ENCODE measurements around the gene OR5H1. TPM values are rescaled to one million over a fixed set of nuclear protein-coding genes. Genes with fewer than 3 reads are reported as not detected.
"Not testable (repeated sequence)": the region's sequence is repeated elsewhere in the genome, so short reads cannot be mapped to it uniquely, and the experiment has no call there.

The OR5H1 gene
- total and polyA plus RNA-seq, 4 experiments from 2014 or later: not detected

- POLR2A ChIA-PET (ENCODE audit: partially characterized antibody); H3K27ac ChIP-seq (ENCODE audit: low read depth, low read length); H3K4me1 Mint-ChIP-seq; DNase-seq; intact Hi-C loops (cut with micrococcal nuclease); H3K27me3 Mint-ChIP-seq; H3K27ac Mint-ChIP-seq; H3K4me1 ChIP-seq (ENCODE audit: insufficient read depth, low read length); H3K4me3 Mint-ChIP-seq; H3K36me3 Mint-ChIP-seq; H3K27me3 ChIP-seq (ENCODE audit: insufficient read depth, low read length); H3K9me3 Mint-ChIP-seq; CTCF ChIA-PET (ENCODE audit: partially characterized antibody); H3K9me3 ChIP-seq (ENCODE audit: control insufficient read depth in 1 of 2, low read length in 2 of 2); H3K36me3 ChIP-seq (ENCODE audit: insufficient read depth, low read length); H3K4me3 ChIP-seq (ENCODE audit: low read length in 2 of 2): not testable (repeated sequence)
Measured at GRCh38 chr3:98149456-98149855, 18.9 kb downstream of the OR5H1 start.

DNA sequence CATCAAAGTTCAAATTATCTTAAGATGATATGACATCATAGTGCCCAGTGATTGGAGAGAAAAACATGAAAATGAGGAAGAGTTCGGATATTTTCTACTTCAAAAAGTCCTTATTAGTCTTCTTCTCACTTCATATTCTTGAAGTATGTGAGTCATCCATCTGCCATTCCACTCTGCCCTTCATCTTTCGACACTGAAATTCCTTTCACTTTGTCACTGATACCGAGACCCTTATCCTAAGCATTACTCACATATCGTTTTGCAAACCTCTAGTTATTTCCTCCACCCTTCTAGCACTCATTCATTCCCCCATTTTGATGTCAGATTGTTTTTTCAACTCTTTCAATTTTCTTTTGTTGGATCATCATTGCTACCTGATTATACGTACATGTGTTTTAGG lies 20.7 kb downstream of the OR5H1 start:
- H3K27ac Mint-ChIP-seq: no peak overlapping the region
- Histone ChIP-seq H3K9me3 (ENCODE audit: control insufficient read depth in 1 of 2, low read length in 2 of 2) (no peaks in the 10 kb centered on the region), H3K27me3 (ENCODE audit: insufficient read depth, low read length) (no peaks in the 10 kb centered on the region), H3K36me3 (ENCODE audit: insufficient read depth, low read length) (no peaks in the 10 kb centered on the region), H3K4me3 (ENCODE audit: low read length in 2 of 2) (no peak overlapping the region), H3K27ac (ENCODE audit: low read depth, low read length) (no peak overlapping the region), H3K4me1 (ENCODE audit: insufficient read depth, low read length) (no peaks in the 10 kb centered on the region)
- ChIA-PET POLR2A (ENCODE audit: partially characterized antibody) (no interaction called here), CTCF (ENCODE audit: partially characterized antibody) (no interaction called here)
- intact Hi-C loops (cut with micrococcal nuclease): no loop called here
- peaks cover 0 to 6% of the 10 kb centered on the region in 2 donors for H3K27me3 Mint-ChIP-seq
- H3K9me3 Mint-ChIP-seq: peaks cover 0 to 2% (median 0%) of the 10 kb centered on the region in 8 donors
- no peaks in the 10 kb centered on the region for H3K4me1 Mint-ChIP-seq
- H3K36me3 Mint-ChIP-seq: no peaks in the 10 kb centered on the region
- no peak overlapping the region for H3K4me3 Mint-ChIP-seq
- DNase-seq: no peak

DNA sequence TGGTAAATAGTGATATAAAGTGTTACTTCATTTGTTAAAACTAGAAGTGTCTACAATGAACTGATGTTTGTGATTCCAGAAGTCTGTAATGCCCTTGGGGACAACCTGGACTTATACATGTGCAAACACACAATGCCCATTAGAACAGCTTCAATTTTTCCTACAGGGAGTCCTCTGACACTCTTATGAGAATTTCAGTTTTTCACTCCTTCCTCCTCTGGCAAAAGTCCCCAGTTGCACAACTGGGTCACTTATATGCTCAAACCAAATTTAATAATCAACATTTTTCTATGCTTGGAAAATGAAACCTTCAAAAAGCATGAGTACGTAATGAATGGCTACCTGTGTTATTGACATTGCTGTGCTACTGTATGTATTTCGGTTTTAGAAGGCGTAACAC lies 35.9 kb downstream of the OR5H1 start, which contains the start of gene OR5H15:
Gene OR5H15 (plus strand): TSS at position 301 of the 400 bp plus-strand sequence. CDS start 2,004 bp downstream, outside the sequence.
- Histone ChIP-seq H3K4me3 (ENCODE audit: low read length in 2 of 2) (no peak within 1 kb of the TSS), H3K27me3 (ENCODE audit: insufficient read depth, low read length) (no peaks in the 10 kb centered on the region), H3K4me1 (ENCODE audit: insufficient read depth, low read length) (no peaks in the 10 kb centered on the region), H3K36me3 (ENCODE audit: insufficient read depth, low read length) (no peaks in the 10 kb centered on the region), H3K27ac (ENCODE audit: low read depth, low read length) (no peak within 1 kb of the TSS), H3K9me3 (ENCODE audit: control insufficient read depth in 1 of 2, low read length in 2 of 2) (no peaks in the 10 kb centered on the region)
- Mint-ChIP-seq H3K9me3 (no peaks in the 10 kb centered on the region), H3K36me3 (no peaks in the 10 kb centered on the region), H3K27ac (no peak within 1 kb of the TSS), H3K4me3 (no peak within 1 kb of the TSS), H3K4me1 (no peaks in the 10 kb centered on the region), H3K27me3 (peaks cover 2 to 4% of the 10 kb centered on the region in 2 donors)
- ChIA-PET CTCF (ENCODE audit: partially characterized antibody) (no interaction called here), POLR2A (ENCODE audit: partially characterized antibody) (no interaction called here)
- DNase-seq: no peak
- intact Hi-C loops (cut with micrococcal nuclease): no loop called here

GRCh38 chr3:98171071-98171470 lies 40.5 kb downstream of the OR5H1 start:
- POLR2A ChIA-PET (ENCODE audit: partially characterized antibody): no interaction called here
- Histone ChIP-seq H3K4me3 (ENCODE audit: low read length in 2 of 2) (no peak overlapping the region), H3K4me1 (ENCODE audit: insufficient read depth, low read length) (no peaks in the 10 kb centered on the region), H3K27ac (ENCODE audit: low read depth, low read length) (no peak overlapping the region), H3K36me3 (ENCODE audit: insufficient read depth, low read length) (no peaks in the 10 kb centered on the region), H3K27me3 (ENCODE audit: insufficient read depth, low read length) (no peaks in the 10 kb centered on the region), H3K9me3 (ENCODE audit: control insufficient read depth in 1 of 2, low read length in 2 of 2) (no peaks in the 10 kb centered on the region)
- peaks cover 0 to 22% (median 7%) of the 10 kb centered on the region in 8 donors for H3K9me3 Mint-ChIP-seq
- peaks cover 0 to 11% (median under 1%) of the 10 kb centered on the region in 4 donors for H3K4me1 Mint-ChIP-seq
- DNase-seq: no peak
- no peak overlapping the region for H3K4me3 Mint-ChIP-seq
- intact Hi-C loops (cut with micrococcal nuclease): no loop called here
- peaks cover 2 to 3% of the 10 kb centered on the region in 2 donors for H3K27me3 Mint-ChIP-seq
- CTCF ChIA-PET (ENCODE audit: partially characterized antibody): no interaction called here
- no peak overlapping the region for H3K27ac Mint-ChIP-seq
- no peaks in the 10 kb centered on the region for H3K36me3 Mint-ChIP-seq

DNA sequence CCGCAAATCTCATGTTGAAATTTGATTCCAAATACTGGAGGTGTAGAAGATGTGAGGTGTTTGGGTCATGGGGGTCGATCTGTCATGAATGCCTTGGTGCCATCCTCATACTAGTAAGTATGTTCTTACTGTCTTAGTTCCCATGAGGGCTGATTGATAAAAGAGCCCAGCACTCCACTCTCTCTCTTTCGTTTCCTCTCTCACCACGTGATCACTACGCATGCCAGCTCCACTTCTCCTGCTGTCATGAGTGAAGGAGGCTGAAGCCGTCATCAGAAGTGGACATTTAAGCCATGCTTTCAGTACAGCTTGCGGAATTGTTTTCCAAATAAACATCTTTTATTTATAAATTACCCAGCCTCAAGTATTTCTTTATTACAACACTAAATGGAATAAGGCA lies 42.1 kb downstream of the OR5H1 start:
- H3K36me3 ChIP-seq (ENCODE audit: insufficient read depth, low read length): no peaks in the 10 kb centered on the region
- Mint-ChIP-seq H3K27me3 (peaks cover 0 to 2% of the 10 kb centered on the region in 2 donors), H3K36me3 (no peaks in the 10 kb centered on the region), H3K9me3 (peaks cover 0 to 22% (median 14%) of the 10 kb centered on the region in 8 donors), H3K4me3 (no peak overlapping the region), H3K27ac (no peak overlapping the region), H3K4me1 (peaks cover 0 to 11% (median under 1%) of the 10 kb centered on the region in 4 donors)
- H3K4me1 ChIP-seq (ENCODE audit: insufficient read depth, low read length): no peaks in the 10 kb centered on the region
- ChIA-PET POLR2A (ENCODE audit: partially characterized antibody) (no interaction called here), CTCF (ENCODE audit: partially characterized antibody) (no interaction called here)
- no peaks in the 10 kb centered on the region for H3K27me3 ChIP-seq (ENCODE audit: insufficient read depth, low read length)
- H3K4me3 ChIP-seq (ENCODE audit: low read length in 2 of 2): no peak overlapping the region
- H3K27ac ChIP-seq (ENCODE audit: low read depth, low read length): no peak overlapping the region
- intact Hi-C loops (cut with micrococcal nuclease): no loop called here
- DNase-seq: no peak
- H3K9me3 ChIP-seq (ENCODE audit: control insufficient read depth in 1 of 2, low read length in 2 of 2): no peaks in the 10 kb centered on the region

GRCh38 chr3:98180319-98180890 lies 49.9 kb downstream of the OR5H1 start:
- Mint-ChIP-seq H3K4me1 (no peaks in the 10 kb centered on the region), H3K9me3 (peaks cover 0 to 14% (median 7%) of the 10 kb centered on the region in 8 donors), H3K27ac (no peak overlapping the region), H3K27me3 (no peaks in the 10 kb centered on the region), H3K4me3 (no peak overlapping the region), H3K36me3 (no peaks in the 10 kb centered on the region)
- intact Hi-C loops (cut with micrococcal nuclease): no loop called here
- Histone ChIP-seq H3K36me3 (ENCODE audit: insufficient read depth, low read length) (no peaks in the 10 kb centered on the region), H3K9me3 (ENCODE audit: control insufficient read depth in 1 of 2, low read length in 2 of 2) (no peaks in the 10 kb centered on the region), H3K27me3 (ENCODE audit: insufficient read depth, low read length) (no peaks in the 10 kb centered on the region), H3K4me1 (ENCODE audit: insufficient read depth, low read length) (no peaks in the 10 kb centered on the region), H3K27ac (ENCODE audit: low read depth, low read length) (no peak overlapping the region), H3K4me3 (ENCODE audit: low read length in 2 of 2) (no peak overlapping the region)
- ChIA-PET CTCF (ENCODE audit: partially characterized antibody) (no interaction called here), POLR2A (ENCODE audit: partially characterized antibody) (no interaction called here)
- DNase-seq: no peak

GRCh38 chr3:98182196-98182595 lies 51.7 kb downstream of the OR5H1 start:
- Mint-ChIP-seq H3K4me3 (no peak overlapping the region), H3K27me3 (no peaks in the 10 kb centered on the region), H3K27ac (no peak overlapping the region), H3K36me3 (no peaks in the 10 kb centered on the region), H3K9me3 (peaks cover 0 to 3% (median 1%) of the 10 kb centered on the region in 8 donors), H3K4me1 (no peaks in the 10 kb centered on the region)
- ChIA-PET POLR2A (ENCODE audit: partially characterized antibody) (no interaction called here), CTCF (ENCODE audit: partially characterized antibody) (no interaction called here)
- Histone ChIP-seq H3K9me3 (ENCODE audit: control insufficient read depth in 1 of 2, low read length in 2 of 2) (no peaks in the 10 kb centered on the region), H3K36me3 (ENCODE audit: insufficient read depth, low read length) (no peaks in the 10 kb centered on the region), H3K4me1 (ENCODE audit: insufficient read depth, low read length) (no peaks in the 10 kb centered on the region), H3K27me3 (ENCODE audit: insufficient read depth, low read length) (no peaks in the 10 kb centered on the region), H3K4me3 (ENCODE audit: low read length in 2 of 2) (no peak overlapping the region), H3K27ac (ENCODE audit: low read depth, low read length) (no peak overlapping the region)
- intact Hi-C loops (cut with micrococcal nuclease): loop anchor here (2.0 kb wide), 1 partner anchor 41 kb away; no protein-coding TSS in a partner anchor
- DNase-seq: no peak
